BJ (cell line): ENCODE results near the gene DLL4. TPM values are rescaled to one million over a fixed set of nuclear protein-coding genes. Genes with fewer than 3 reads are reported as not detected.

Source experiments
- CTCF ChIA-PET: fragments of 350-600 bp; formaldehyde crosslinking; extraction: SDS; loops from one replicate; lab custom pipeline; 2021; ENCODE audit warnings: antibody characterized with exemption, inconsistent platforms; lab: Yijun Ruan, JAX
- POLR2A ChIA-PET: fragments of 300-600 bp; sonication (Branson Sonifier 250); formaldehyde crosslinking; extraction: SDS; loops from one replicate; lab custom pipeline; 2021; ENCODE audit warnings: antibody characterized with exemption; lab: Charles Lee
- DNase-seq: peaks from one replicate; pipeline ENCODE4 v3.0.0-alpha.2; 2011; ENCODE audit warnings: low read depth
- H3K27me3 ChIP-seq: 2 replicates; pipeline ENCODE4 v1.6.0; 2011; ENCODE audit warnings: low read length; ENCODE audit not compliant: control insufficient read depth, insufficient read depth
- H3K36me3 ChIP-seq: 2 replicates; pipeline ENCODE4 v1.5.1; 2011; ENCODE audit warnings: low read length; ENCODE audit not compliant: control insufficient read depth, insufficient read depth
- H3K4me3 ChIP-seq: 2 replicates; pipeline ENCODE4 v1.5.1; 2011; ENCODE audit warnings: low read depth, mild to moderate bottlenecking, control low read depth, low read length
- polyA plus RNA-seq: library from polyadenylated mRNA; depleted of rRNA; stranded (reverse); fragments of >200 nt; gene quantifications from 2 replicates; pipeline ENCODE4 v1.2.3, GENCODE V29; 2011
- TF ChIP-seq, protein P1 (sequence below): IDR thresholded peaks from 2 replicates; pipeline ENCODE4 v1.5.1; 2011; ENCODE audit warnings: low read depth, mild to moderate bottlenecking, control low read depth, inconsistent platforms, low read length, moderate library complexity; ENCODE audit not compliant: insufficient read depth

DLL4 gene
- polyA plus RNA-seq, 1 experiment = 0.47 TPM

- POLR2A ChIA-PET = interaction anchor here (0.6 to 1.3 kb wide), 5 partner anchors 35 to 330 kb away, joined by 3 read pairs; partner anchors contain the start of gene CCDC32
- CTCF ChIA-PET = interaction anchor here (0.6 to 4.9 kb wide), 59 partner anchors 9 to 439 kb away, joined by 3 to 76 read pairs (median 4); partner anchors contain the start of genes CCDC32, CHP1, DNAJC17 and GCHFR
- peaks cover 2% of the 10 kb centered on the region; the same call in 1 of the 2 replicates for H3K36me3 ChIP-seq
Measured at GRCh38 chr15:40893733-40894680, 35.1 kb upstream of the DLL4 start, which contains the start of gene VPS18. TSS of gene VPS18 (plus strand) at chr15:40894450. CDS start at chr15:40894769, 319 bp downstream.

DNA sequence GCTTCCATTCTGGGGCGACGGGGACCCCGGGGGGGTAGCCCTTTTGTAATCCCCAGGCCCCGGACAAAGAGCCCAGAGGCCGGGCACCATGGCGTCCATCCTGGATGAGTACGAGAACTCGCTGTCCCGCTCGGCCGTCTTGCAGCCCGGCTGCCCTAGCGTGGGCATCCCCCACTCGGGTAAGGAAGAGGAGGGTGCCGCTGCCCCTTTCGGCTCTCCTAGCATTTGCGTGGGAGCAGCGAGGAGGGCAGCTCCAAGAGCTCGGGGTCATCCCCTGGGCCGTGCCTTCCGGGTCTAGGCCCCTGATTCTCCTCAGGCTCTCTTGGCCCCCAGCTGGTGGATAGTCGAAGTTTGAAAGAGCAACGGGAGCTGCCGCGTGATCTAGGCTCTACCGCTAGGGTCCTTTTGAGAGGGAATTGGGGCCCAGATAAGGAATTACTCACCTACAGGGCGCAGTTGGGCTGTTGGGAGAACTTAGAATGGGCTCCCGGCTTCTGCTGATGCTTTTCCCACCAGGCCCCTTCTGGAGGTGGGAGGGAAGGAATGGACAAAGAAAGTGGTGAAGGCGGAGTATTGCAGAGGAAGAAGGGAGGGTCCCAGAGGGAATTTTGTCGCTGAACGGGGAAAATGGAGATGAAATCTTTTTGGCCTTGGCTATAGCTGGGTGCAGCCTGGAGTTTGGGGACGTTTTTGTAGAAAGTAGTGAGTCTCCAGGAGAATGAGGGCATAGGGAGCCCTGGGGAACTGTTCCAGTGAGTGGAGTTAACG, 34.3 kb upstream of the DLL4 start:
- Histone ChIP-seq H3K36me3 (peaks cover 10% of the 10 kb centered on the region), H3K4me3 (peak overlapping the region; percentile 95), H3K27me3 (no peaks in the 10 kb centered on the region)
- CTCF ChIA-PET = interaction anchor here (0.6 to 4.9 kb wide), 53 partner anchors 9 to 375 kb away, joined by 3 to 76 read pairs (median 4); partner anchors contain the start of genes CCDC32, CHAC1, CHP1 and DNAJC17
- no peak for DNase-seq
- POLR2A ChIA-PET = interaction anchor here (0.7 to 1.3 kb wide), 4 partner anchors 36 to 330 kb away, joined by 3 read pairs; partner anchors contain the start of gene CCDC32
- TF ChIP-seq, protein P1, sequence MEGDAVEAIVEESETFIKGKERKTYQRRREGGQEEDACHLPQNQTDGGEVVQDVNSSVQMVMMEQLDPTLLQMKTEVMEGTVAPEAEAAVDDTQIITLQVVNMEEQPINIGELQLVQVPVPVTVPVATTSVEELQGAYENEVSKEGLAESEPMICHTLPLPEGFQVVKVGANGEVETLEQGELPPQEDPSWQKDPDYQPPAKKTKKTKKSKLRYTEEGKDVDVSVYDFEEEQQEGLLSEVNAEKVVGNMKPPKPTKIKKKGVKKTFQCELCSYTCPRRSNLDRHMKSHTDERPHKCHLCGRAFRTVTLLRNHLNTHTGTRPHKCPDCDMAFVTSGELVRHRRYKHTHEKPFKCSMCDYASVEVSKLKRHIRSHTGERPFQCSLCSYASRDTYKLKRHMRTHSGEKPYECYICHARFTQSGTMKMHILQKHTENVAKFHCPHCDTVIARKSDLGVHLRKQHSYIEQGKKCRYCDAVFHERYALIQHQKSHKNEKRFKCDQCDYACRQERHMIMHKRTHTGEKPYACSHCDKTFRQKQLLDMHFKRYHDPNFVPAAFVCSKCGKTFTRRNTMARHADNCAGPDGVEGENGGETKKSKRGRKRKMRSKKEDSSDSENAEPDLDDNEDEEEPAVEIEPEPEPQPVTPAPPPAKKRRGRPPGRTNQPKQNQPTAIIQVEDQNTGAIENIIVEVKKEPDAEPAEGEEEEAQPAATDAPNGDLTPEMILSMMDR = peak; percentile 75

More at GRCh38 chr15:40893733-40894680, 35.1 kb upstream of the DLL4 start, which contains the start of gene VPS18:
- TF ChIP-seq, protein P1 = peak; percentile 92
- DNase-seq = peak; percentile 72
- Histone ChIP-seq H3K4me3 (peak within 1 kb of the TSS; percentile 95), H3K27me3 (no peaks in the 10 kb centered on the region)

DNA sequence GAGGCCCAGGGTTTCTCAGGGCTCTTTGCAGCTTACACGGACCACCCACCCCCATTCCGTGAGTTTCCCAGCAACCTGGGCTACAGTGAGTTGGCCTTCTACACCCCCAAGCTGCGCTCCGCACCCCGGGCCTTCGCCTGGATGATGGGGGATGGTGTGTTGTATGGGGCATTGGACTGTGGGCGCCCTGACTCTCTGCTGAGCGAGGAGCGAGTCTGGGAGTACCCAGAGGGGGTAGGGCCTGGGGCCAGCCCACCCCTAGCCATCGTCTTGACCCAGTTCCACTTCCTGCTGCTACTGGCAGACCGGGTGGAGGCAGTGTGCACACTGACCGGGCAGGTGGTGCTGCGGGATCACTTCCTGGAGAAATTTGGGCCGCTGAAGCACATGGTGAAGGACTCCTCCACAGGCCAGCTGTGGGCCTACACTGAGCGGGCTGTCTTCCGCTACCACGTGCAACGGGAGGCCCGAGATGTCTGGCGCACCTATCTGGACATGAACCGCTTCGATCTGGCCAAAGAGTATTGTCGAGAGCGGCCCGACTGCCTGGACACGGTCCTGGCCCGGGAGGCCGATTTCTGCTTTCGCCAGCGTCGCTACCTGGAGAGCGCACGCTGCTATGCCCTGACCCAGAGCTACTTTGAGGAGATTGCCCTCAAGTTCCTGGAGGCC, 29.5 kb upstream of the DLL4 start:
- no peaks in the 10 kb centered on the region for H3K27me3 ChIP-seq
- ChIA-PET POLR2A (no interaction called here), CTCF (interaction anchor here (1.0 to 2.2 kb wide), 5 partner anchors 40 to 119 kb away, joined by 3 to 16 read pairs (median 4); no protein-coding TSS in a partner anchor)
- no peak overlapping the region for H3K4me3 ChIP-seq
- H3K36me3 ChIP-seq = peaks cover 37% of the 10 kb centered on the region
- DNase-seq = no peak
- TF ChIP-seq, protein P1 = no peak

- POLR2A ChIA-PET = no interaction called here
- TF ChIP-seq, protein P1 = no peak
- Histone ChIP-seq H3K27me3 (no peaks in the 10 kb centered on the region), H3K36me3 (peaks cover 37% of the 10 kb centered on the region), H3K4me3 (no peak overlapping the region)
- DNase-seq = no peak
- CTCF ChIA-PET = interaction anchor here (1.0 to 1.7 kb wide), 4 partner anchors 41 to 119 kb away, joined by 3 to 7 read pairs (median 4); no protein-coding TSS in a partner anchor
Measured at GRCh38 chr15:40900256-40901052, 28.7 kb upstream of the DLL4 start.
